Psoas muscle (tissue), 8 donors: ENCODE data around the gene SLCO2B1. TPM values are rescaled to one million over a fixed set of nuclear protein-coding genes. Genes with fewer than 3 reads are reported as not detected.

ENCODE experiments used
- ATAC-seq, 4 donors: fragments of 200-7000 bp; cut with Tn5 transposase; one replicate each; pipeline ENCODE4 v1.9.1; 2020; ENCODE audit warnings: moderate library complexity in 3 of 4, mild to moderate bottlenecking in 2 of 4
- DNase-seq, 2 donors: peaks; one replicate each; pipeline ENCODE4 v3.0.0-alpha.2; 2020
- H3K27ac ChIP-seq: fragments of 200-600 bp; one replicate; pipeline ENCODE4 v1.8.0; 2022
- H3K27me3 ChIP-seq, 3 donors: fragments of 200-600 bp in 1 of 3; one replicate each; pipeline versions ENCODE4 v1.6.1 to v1.8.0; 2013 to 2022; ENCODE audit warnings: low read length in 2 of 3, mild to moderate bottlenecking in 2 of 3, moderate library complexity in 1 of 3; ENCODE audit not compliant: insufficient read depth in 3 of 3
- H3K36me3 ChIP-seq, 2 donors: fragments of 200-600 bp in 1 of 2; one replicate each; pipeline versions ENCODE4 v1.6.1 to v1.8.0; 2013 to 2022; ENCODE audit warnings: low read depth in 1 of 2, mild to moderate bottlenecking in 1 of 2, moderate library complexity in 1 of 2; ENCODE audit not compliant: insufficient read depth in 1 of 2
- H3K4me1 ChIP-seq: fragments of 200-600 bp; one replicate; pipeline ENCODE4 v1.8.0; 2022
- H3K4me3 ChIP-seq: fragments of 200-600 bp; one replicate; pipeline ENCODE4 v1.8.0; 2022; ENCODE audit warnings: mild to moderate bottlenecking
- H3K9me3 ChIP-seq: fragments of 200-600 bp; one replicate; pipeline ENCODE4 v1.8.0; 2022
- CTCF ChIP-seq: fragments of 200-600 bp; IDR thresholded peaks from one replicate; pipeline ENCODE4 v1.8.0; 2022; ENCODE audit warnings: antibody characterized with exemption
- WGBS, 3 donors: extraction: QIAGEN DNeasy Blood & Tissue Kit; methylation state at CpG; one replicate each; pipeline versions ENCODE4 v1.1.6 to v1.1.7; 2013; 5-methylcytosine and 5-hydroxymethylcytosine counted together
- intact Hi-C, 2 donors: fragments of 100-400 bp; cut with DNase I; formaldehyde crosslinking; loops; one replicate each; pipeline versions ENCODE4 v1.11.0 to v1.14.2; 2022
- polyA plus RNA-seq, 3 donors: library from polyadenylated mRNA; stranded (reverse); fragments of 200-250 nt; gene quantifications; one replicate each; pipeline ENCODE4 v1.2.3, GENCODE V29; 2013
- total RNA-seq, 4 donors: library from RNA; stranded (reverse); fragmentation: NEBNext Ultra II Directional in 2 of 4; extraction: Animal tissue kit (Norgen Biotek cat#: 25700) in 2 of 4; gene quantifications; one replicate each; pipeline versions ENCODE4 v1.2.1 to v1.2.4, GENCODE V29; 2021 to 2023
- donor health status: healthy with polysubstance abuse.
- donor health status: DM: no; HTN: no; CAD: no; lungs with moderate emphysema.
- donor health status: Bipolar disorder and iron deficiency.
- donor health status: healthy.
- donor health status: DM: yes; HTN: yes; CAD: no.
- donor health status: DM: no; HTN: no; CAD: no.
- donor health status: DM: no; HTN: no; CAD: no.
- donor health status: DM: yes; HTN: yes; CAD: no.

SLCO2B1 gene
- total and polyA plus RNA-seq, 7 donors, result 1.2 to 17.7 (median 10.7) TPM

DNA sequence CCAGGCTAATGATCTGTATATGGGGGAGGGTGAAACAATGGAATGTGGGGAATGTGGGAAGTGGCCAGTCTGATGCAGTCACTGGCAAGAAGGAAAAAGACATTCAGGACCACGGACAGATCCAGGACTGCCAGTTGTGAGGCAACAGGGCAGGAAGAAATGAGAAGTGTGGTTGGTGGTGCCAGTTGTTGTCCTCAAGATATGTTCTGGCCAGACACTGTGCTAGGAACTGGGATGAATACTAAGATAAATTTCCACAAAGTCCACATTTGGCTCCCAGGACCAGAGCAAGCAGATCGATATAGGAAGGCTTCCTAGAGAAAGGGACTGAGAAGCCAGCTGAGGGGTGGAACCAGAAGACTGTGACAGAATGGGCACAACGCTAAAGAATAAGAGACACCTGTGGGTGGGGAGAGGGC is 82.9 kb downstream of the SLCO2B1 start:
- ATAC-seq (no peak), DNase-seq (no peak)
- Histone ChIP-seq H3K27ac (no peak overlapping the region), H3K4me1 (no peaks in the 10 kb centered on the region), H3K9me3 (no peaks in the 10 kb centered on the region), H3K4me3 (no peak overlapping the region), H3K36me3 (no peaks in the 10 kb centered on the region), H3K27me3 (peaks cover 0 to 15% (median 0%) of the 10 kb centered on the region in 3 donors)
- WGBS, 3 donors, result 43 to 49% (median 44%) methylated on average over 3 of the region's 3 CpGs
- intact Hi-C loops, result no loop called here
- TF ChIP-seq CTCF, result no peak

DNA sequence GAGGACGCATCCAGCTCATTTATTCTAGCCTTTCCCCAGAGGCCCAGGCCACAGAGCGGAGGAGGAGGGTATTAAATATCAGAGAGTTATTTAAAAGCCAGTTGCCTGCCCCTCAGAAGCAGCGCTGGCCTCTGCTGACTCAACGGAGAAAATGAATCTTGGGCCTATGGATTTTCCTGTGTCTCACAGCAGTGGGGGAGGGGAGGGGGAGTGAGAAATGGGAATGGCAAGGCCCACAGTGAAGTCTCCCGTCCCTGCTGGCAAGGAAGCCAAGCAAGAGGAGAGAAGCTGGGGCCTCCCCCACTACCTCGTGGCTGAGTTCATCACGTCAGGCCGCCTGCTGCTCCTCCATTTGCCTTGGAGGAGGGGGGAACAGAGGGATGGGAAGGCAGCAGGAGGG is 85.2 kb downstream of the SLCO2B1 start:
- 32 to 35% (median 32%) methylated on average over 8 of the region's 8 CpGs for WGBS, 3 donors
- Histone ChIP-seq H3K27me3 (peaks cover 0 to 27% (median 8%) of the 10 kb centered on the region in 3 donors), H3K36me3 (no peaks in the 10 kb centered on the region), H3K4me1 (peaks cover 3% of the 10 kb centered on the region), H3K9me3 (no peaks in the 10 kb centered on the region), H3K4me3 (no peak overlapping the region), H3K27ac (no peak overlapping the region)
- TF ChIP-seq CTCF, result no peak
- no peak for DNase-seq
- intact Hi-C loops, result no loop called here
- no peak for ATAC-seq

- no peak overlapping the region for H3K27ac ChIP-seq
- 78 to 82% (median 82%) methylated on average over 8 of the region's 8 CpGs for WGBS, 3 donors
- H3K27me3 ChIP-seq, result peaks cover 0 to 27% (median 9%) of the 10 kb centered on the region in 3 donors
- no peak for TF ChIP-seq CTCF
- no peak for ATAC-seq
- H3K9me3 ChIP-seq, result no peaks in the 10 kb centered on the region
- H3K4me1 ChIP-seq, result peaks cover 3% of the 10 kb centered on the region
- no peak overlapping the region for H3K4me3 ChIP-seq
- DNase-seq, result no peak
- intact Hi-C loops, result no loop called here
- H3K36me3 ChIP-seq, result no peaks in the 10 kb centered on the region
Observed at GRCh38 chr11:75237050-75237449, 86.1 kb downstream of the SLCO2B1 start.

- intact Hi-C loops, result no loop called here
- TF ChIP-seq CTCF, result no peak
- ATAC-seq (no peak), DNase-seq (no peak)
- Histone ChIP-seq H3K27ac (no peak overlapping the region), H3K4me1 (peaks cover 3% of the 10 kb centered on the region), H3K4me3 (no peak overlapping the region), H3K27me3 (peaks cover 0 to 32% (median 14%) of the 10 kb centered on the region in 3 donors), H3K9me3 (no peaks in the 10 kb centered on the region), H3K36me3 (no peaks in the 10 kb centered on the region)
- 78 to 79% (median 79%) methylated on average over 9 of the region's 9 CpGs for whole genome bisulfite sequencing, 3 donors
Observed at GRCh38 chr11:75238595-75239440, 87.9 kb downstream of the SLCO2B1 start.
